AG09319 (cell line): ENCODE results near the gene PIGBOS1.

Experiments used
- DNase-seq: peaks from one replicate; pipeline ENCODE4 v3.0.0-alpha.2; 2010; ENCODE audit warnings: low read depth; ENCODE audit errors: extremely low read depth
- TF ChIP-seq, protein P1 (sequence below): IDR thresholded peaks from 2 replicates; pipeline ENCODE4 v1.5.1; 2011; ENCODE audit warnings: low read depth, mild to moderate bottlenecking, inconsistent platforms, low read length, moderate library complexity

PIGBOS1 gene

DNA sequence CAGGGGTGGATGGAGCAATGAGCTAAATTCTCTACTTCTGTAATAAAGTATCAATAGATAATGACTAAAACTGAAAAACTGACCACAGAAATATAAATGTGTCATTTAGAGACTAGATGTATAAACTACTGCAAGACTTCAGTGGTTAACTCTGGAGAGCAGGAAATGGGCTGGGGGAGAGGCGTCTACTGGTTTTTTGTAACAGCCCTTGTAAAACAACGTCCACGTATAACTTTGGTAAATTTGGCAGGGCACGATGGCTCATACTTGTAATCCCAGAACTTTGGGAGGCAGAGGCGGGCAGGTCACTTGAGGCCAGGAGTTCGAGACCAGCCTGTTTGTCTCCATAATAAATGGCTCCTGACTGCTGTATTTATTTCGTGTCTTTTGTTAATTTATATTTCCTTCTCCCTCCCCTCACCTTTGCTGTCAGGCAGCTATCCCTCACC, 41.8 kb downstream of the PIGBOS1 start:
- TF ChIP-seq, protein P1, sequence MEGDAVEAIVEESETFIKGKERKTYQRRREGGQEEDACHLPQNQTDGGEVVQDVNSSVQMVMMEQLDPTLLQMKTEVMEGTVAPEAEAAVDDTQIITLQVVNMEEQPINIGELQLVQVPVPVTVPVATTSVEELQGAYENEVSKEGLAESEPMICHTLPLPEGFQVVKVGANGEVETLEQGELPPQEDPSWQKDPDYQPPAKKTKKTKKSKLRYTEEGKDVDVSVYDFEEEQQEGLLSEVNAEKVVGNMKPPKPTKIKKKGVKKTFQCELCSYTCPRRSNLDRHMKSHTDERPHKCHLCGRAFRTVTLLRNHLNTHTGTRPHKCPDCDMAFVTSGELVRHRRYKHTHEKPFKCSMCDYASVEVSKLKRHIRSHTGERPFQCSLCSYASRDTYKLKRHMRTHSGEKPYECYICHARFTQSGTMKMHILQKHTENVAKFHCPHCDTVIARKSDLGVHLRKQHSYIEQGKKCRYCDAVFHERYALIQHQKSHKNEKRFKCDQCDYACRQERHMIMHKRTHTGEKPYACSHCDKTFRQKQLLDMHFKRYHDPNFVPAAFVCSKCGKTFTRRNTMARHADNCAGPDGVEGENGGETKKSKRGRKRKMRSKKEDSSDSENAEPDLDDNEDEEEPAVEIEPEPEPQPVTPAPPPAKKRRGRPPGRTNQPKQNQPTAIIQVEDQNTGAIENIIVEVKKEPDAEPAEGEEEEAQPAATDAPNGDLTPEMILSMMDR, result no peak
- DNase-seq, result no peak

DNA sequence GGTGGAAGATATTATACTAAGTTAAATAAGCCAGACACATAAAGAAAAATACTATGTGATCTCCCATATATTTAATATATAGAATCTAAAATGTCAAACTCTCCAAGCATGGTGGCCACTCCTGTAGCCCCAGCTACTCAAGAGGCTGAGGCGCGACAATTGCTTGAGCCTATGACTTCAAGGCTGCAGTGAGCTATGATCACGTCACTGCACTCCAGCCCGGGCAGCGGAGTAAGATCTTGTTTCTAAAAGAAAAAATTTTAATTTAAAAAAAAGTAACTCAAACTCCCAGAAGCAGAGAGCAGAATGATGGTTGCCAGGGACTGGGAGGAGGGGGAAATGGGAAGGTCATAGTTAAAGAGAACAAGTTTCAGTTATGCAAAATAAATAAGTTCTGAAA, 42.6 kb downstream of the PIGBOS1 start:
- TF ChIP-seq, protein P1, result no peak

DNA sequence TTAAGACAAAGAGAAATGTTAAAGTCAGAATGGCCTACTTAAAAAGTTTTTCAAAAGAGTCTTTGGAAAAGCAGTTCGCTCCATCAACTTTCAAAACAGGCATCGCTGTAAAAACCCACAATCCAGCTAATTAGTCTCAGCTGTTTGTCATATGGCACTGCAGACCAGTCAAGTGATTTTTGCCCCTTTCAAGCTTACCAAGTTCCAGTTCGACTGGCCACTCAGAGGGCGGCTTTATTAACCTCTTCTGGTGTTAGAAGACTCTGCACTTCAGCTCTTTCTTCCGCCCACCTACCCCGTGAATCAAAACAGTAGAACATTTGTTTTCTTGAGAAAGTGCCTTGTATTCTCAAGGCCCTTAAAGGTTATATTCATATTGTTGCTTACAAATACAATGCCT, 48.6 kb downstream of the PIGBOS1 start:
- TF ChIP-seq, protein P1, result no peak
- no peak for DNase-seq

More for the DNA sequence above, 42.6 kb downstream of the PIGBOS1 start:
- no peak for DNase-seq

DNA sequence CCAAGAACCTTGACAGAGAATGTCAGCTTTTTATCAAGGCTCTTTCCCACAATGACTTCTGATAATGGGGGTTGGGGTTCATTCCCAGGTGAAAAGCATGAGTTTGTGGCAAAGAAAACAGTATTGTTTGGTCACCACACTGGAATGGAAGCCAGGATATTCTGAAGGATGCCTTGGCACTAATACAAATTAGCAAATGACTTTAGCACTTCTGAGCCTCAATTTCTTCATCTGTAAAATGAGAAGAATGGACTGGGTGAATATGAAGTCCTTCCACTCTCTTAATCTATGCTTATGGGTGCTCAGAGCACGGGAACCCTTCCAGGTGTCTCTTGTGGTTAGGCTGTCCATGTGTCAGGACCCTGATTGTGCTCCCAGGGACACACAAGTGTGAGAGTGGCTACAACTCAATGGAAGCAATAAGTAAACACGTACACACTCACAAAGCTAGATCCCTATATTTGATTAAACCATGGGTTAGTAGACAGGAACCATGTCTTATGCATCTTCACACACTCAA, 50.7 kb downstream of the PIGBOS1 start:
- TF ChIP-seq, protein P1, result no peak
- DNase-seq, result no peak

DNA sequence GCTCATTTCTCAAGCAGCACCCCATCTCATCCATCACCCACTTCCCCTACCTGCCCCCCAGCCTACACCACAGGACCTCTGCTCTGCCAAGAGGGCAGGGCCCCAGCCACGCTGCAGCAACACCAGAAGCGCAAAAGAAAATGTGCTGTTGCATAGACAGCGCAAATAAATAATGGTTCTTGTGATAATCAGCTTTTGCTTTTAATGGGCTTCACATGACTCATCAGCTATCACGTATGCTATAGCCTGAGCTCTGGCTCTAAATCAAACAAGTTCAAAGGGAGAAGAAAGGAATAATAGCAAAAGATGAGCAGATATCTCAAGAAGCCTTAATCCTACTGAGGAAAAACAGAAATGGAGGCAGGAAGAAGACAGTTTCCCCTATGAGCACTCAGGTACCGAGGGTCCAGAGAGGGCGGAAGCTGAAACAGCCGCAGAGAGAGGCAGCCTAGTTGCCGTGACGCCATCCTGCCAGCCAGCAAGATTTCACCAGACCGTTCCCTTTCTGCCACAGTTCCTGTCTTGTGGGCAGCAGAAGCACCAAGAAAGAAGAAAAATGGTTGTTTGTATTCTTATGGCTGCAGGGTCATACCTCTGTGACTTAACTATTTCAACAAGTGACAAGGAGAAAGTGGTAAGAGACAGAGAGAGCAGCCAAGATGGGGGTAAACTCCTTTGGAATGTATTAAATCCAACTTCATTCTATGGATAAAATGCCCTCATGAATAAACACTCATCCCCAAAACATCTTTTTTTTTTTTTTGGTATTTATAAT, 51.3 kb downstream of the PIGBOS1 start:
- DNase-seq, result no peak
- TF ChIP-seq, protein P1, result no peak
